ENCODE results near the gene GPHN.

DNA sequence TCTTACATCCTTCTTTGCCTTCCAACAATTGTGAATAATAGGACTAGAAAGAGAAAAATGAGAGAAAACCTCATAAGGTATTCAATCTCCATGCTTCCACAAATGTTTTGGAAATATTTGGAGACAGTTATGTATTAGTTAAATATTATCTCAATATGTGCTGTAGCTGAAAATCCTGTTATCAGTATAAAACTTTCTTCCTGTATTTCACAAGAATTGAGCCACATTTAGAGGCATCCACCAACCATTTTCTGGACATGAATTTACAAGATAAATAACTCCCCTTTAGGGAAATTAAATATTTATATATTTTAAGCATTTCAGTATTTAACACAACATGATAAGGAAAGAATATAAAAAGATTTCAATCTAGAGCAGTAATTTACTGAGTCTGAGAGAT, 200.3 kb downstream of the GPHN start:
- TF ChIP-seq POLR2AphosphoS5 (IDR thresholded peaks at IDR 0.05; ENCODE audit: low read depth, low read length) (no peak), REST (IDR thresholded peaks at IDR 0.05; ENCODE audit: insufficient read depth in 1 of 2, low read depth in 2 of 2, low read length in 2 of 2) (no peak), SIN3A (IDR thresholded peaks at IDR 0.05; ENCODE audit: borderline replicate concordance, insufficient read depth, low read length) (no peak), TAF1 (IDR thresholded peaks at IDR 0.05; ENCODE audit: borderline replicate concordance, insufficient read depth, low read length) (no peak)

Measured in PFSK-1 (cell line).